Epithelial cell of esophagus (primary cell): Measurements from ENCODE around the gene DAZAP2.

ENCODE experiments used
- DNase-seq: peaks from one replicate; pipeline ENCODE4 v3.0.0; 2010; ENCODE audit warnings: low read depth
- H3K4me3 ChIP-seq: 2 replicates; pipeline ENCODE4 v1.5.1; 2011; ENCODE audit warnings: mild to moderate bottlenecking, low read length, control low read depth
- CTCF ChIP-seq: IDR thresholded peaks from 2 replicates; pipeline ENCODE4 v1.5.1; 2011; ENCODE audit warnings: low read depth, mild to moderate bottlenecking, low read length, control low read depth, inconsistent platforms; ENCODE audit not compliant: insufficient read depth; ENCODE audit errors: missing control alignments

The DAZAP2 gene

GRCh38 chr12:51238510-51239334, at the start of gene DAZAP2:
Gene DAZAP2, plus strand, starts transcription at chr12:51238826. Its CDS starts 82 bp downstream, at chr12:51238908.
- peak; percentile 96 for DNase-seq
- TF ChIP-seq CTCF, result peak; percentile 35
- peak within 1 kb of the TSS; percentile 100 for H3K4me3 ChIP-seq

GRCh38 chr12:51189790-51190355, 48.8 kb upstream of the DAZAP2 start:
- no peak for TF ChIP-seq CTCF
- DNase-seq, result no peak
- no peak overlapping the region for H3K4me3 ChIP-seq

DNA sequence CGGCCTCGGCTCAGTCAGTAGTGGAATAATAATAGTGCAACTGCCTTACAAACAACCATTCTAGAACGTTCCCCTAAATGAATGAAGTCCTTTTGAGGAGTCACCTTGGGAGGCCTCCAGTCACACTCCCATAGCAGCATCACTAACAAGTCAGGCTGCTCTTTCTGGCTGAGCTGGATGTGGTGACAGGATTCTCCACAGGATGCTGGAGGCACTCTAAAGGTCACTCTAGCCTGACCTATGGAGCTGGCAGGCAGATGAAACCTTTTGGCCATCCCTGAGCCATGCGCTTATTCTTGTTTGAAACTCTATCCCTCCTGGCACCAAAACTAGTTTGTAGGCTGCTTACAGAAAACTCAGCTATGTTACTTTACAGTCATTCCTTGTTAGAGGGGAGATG, 47.8 kb upstream of the DAZAP2 start:
- TF ChIP-seq CTCF, result no peak
- DNase-seq, result no peak
- no peak overlapping the region for H3K4me3 ChIP-seq

DNA sequence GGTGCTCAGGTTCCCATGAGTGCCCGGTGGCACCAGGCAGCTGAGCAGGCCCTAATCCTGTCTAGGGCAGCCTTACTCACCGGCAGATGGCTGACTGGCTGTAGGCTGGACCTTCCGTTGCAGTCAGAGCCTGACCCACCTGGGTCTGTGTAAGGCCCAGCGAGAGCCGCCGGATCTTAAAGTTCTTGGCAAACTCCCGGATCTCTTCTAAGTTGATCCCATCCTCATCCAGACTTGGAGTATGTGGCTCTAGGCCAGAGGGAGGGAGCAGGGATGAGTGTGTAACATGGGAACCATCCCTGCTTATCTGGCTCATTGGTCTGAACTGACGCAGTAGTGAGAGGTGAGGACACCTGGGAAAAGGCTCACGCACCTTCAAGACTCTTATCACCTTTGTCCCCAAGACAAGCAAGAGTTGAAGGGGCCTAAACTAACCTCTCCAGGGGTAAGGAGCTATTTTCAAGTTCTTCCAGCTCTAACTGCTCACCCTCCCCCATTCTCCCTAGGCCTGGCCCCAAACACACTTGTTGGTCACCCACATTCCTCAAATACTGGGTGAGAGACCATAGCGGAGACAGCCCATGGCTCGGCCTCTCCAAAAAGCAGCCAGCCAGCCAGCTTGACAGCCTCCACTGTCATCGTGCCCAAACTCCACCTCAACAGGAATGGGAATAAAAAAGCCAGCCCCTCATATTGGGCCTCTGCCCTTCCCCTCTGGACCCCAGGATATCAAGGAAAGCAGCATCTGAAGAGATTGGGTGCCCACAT, 46.9 kb upstream of the DAZAP2 start:
- no peak overlapping the region for H3K4me3 ChIP-seq
- TF ChIP-seq CTCF, result no peak

DNA sequence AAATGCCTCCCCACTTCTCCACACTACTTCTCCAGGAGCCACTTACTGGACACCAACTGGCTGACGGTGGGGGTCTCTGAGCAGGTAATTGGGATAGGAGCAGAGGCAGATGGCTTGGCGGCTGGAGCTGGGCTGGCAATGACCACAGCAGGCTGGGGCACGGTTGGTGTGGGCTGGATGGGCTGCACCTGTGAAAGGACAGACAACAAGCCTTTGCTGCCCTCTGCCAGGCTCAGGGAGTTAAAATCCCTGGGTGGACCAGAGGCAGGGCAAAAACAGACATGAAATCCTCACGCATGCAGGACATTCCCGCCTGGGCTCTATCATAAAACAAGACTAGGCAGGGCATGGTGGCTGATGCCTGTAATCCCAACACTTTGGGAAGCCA, 46.3 kb upstream of the DAZAP2 start:
- TF ChIP-seq CTCF, result no peak
- DNase-seq, result no peak
- no peak overlapping the region for H3K4me3 ChIP-seq

More for the DNA sequence above, 46.9 kb upstream of the DAZAP2 start:
- DNase-seq, result no peak

- no peak for DNase-seq
- no peak overlapping the region for H3K4me3 ChIP-seq
- TF ChIP-seq CTCF, result no peak
Measured at GRCh38 chr12:51195841-51196240, 42.8 kb upstream of the DAZAP2 start.
